ENCODE data around the gene KIF5A. TPM values are rescaled to one million over a fixed set of nuclear protein-coding genes. Genes with fewer than 3 reads are reported as not detected.
A peak's percentile ranks its signal among the peaks of the same experiment; 100 is the strongest.

The KIF5A gene
- total RNA-seq, 2 experiments from 2014 or later = 1.9 to 2.1 TPM

- Mint-ChIP-seq H3K27me3 (no peaks in the 10 kb centered on the region), H3K36me3 (peaks cover 28% of the 10 kb centered on the region), H3K9me3 (ENCODE audit: low read depth) (no peaks in the 10 kb centered on the region), H3K4me1 (peaks cover 46% of the 10 kb centered on the region), H3K4me3 (peak overlapping the region; percentile 92), H3K27ac (peak overlapping the region; percentile 91)
- DNase-seq (peak; percentile 68), ATAC-seq (no peak)
- CTCF ChIA-PET = interaction anchor here (1.2 to 2.4 kb wide), 6 partner anchors 24 to 96 kb away, joined by 3 to 13 read pairs (median 6); partner anchors contain the start of genes DCTN2 and GLI1
Observed at GRCh38 chr12:57522887-57523705, 26.7 kb upstream of the KIF5A start.

GRCh38 chr12:57523706-57524614 is 25.9 kb upstream of the KIF5A start:
- no peaks in the 10 kb centered on the region for H3K27me3 Mint-ChIP-seq
- CTCF ChIA-PET = interaction anchor here (0.9 to 2.4 kb wide), 10 partner anchors 20 to 97 kb away, joined by 3 to 13 read pairs (median 4); partner anchors contain the start of genes ARHGAP9, DCTN2 and GLI1
- H3K36me3 Mint-ChIP-seq = peaks cover 28% of the 10 kb centered on the region
- no peaks in the 10 kb centered on the region for H3K9me3 Mint-ChIP-seq (ENCODE audit: low read depth)
- H3K4me1 Mint-ChIP-seq = peaks cover 38% of the 10 kb centered on the region
- H3K27ac Mint-ChIP-seq = peak overlapping the region; percentile 91
- no peak for DNase-seq
- ATAC-seq = no peak
- H3K4me3 Mint-ChIP-seq = peak overlapping the region; percentile 92

- peak overlapping the region; percentile 32 for H3K27ac Mint-ChIP-seq
- no peaks in the 10 kb centered on the region for H3K27me3 Mint-ChIP-seq
- CTCF ChIA-PET = interaction anchor here (0.9 to 2.4 kb wide), 6 partner anchors 19 to 96 kb away, joined by 3 to 13 read pairs (median 6); partner anchors contain the start of genes ARHGAP9, DCTN2 and GLI1
- H3K4me3 Mint-ChIP-seq = no peak overlapping the region
- ATAC-seq (no peak), DNase-seq (no peak)
- H3K36me3 Mint-ChIP-seq = peaks cover 23% of the 10 kb centered on the region
- peaks cover 33% of the 10 kb centered on the region for H3K4me1 Mint-ChIP-seq
- H3K9me3 Mint-ChIP-seq (ENCODE audit: low read depth) = no peaks in the 10 kb centered on the region
Observed at GRCh38 chr12:57524814-57525614, 24.8 kb upstream of the KIF5A start.

- no peaks in the 10 kb centered on the region for H3K27me3 Mint-ChIP-seq
- ATAC-seq = no peak
- H3K4me1 Mint-ChIP-seq = peaks cover 32% of the 10 kb centered on the region
- no peak overlapping the region for H3K27ac Mint-ChIP-seq
- H3K4me3 Mint-ChIP-seq = no peak overlapping the region
- H3K36me3 Mint-ChIP-seq = peaks cover 24% of the 10 kb centered on the region
- no peaks in the 10 kb centered on the region for H3K9me3 Mint-ChIP-seq (ENCODE audit: low read depth)
- DNase-seq = no peak
- CTCF ChIA-PET = no interaction called here
Observed at GRCh38 chr12:57525615-57526383, 24.0 kb upstream of the KIF5A start.

GRCh38 chr12:57526477-57527126 is 23.2 kb upstream of the KIF5A start:
- H3K4me3 Mint-ChIP-seq = no peak overlapping the region
- ATAC-seq = no peak
- H3K4me1 Mint-ChIP-seq = peaks cover 24% of the 10 kb centered on the region
- H3K36me3 Mint-ChIP-seq = peaks cover 26% of the 10 kb centered on the region
- no peaks in the 10 kb centered on the region for H3K9me3 Mint-ChIP-seq (ENCODE audit: low read depth)
- H3K27me3 Mint-ChIP-seq = no peaks in the 10 kb centered on the region
- CTCF ChIA-PET = no interaction called here
- no peak for DNase-seq
- H3K27ac Mint-ChIP-seq = no peak overlapping the region

GRCh38 chr12:57527184-57527583 is 22.7 kb upstream of the KIF5A start:
- H3K4me1 Mint-ChIP-seq = peaks cover 18% of the 10 kb centered on the region
- DNase-seq (no peak), ATAC-seq (no peak)
- peaks cover 31% of the 10 kb centered on the region for H3K36me3 Mint-ChIP-seq
- CTCF ChIA-PET = no interaction called here
- H3K9me3 Mint-ChIP-seq (ENCODE audit: low read depth) = no peaks in the 10 kb centered on the region
- H3K27ac Mint-ChIP-seq = no peak overlapping the region
- no peak overlapping the region for H3K4me3 Mint-ChIP-seq
- no peaks in the 10 kb centered on the region for H3K27me3 Mint-ChIP-seq

- no peak for ATAC-seq
- H3K36me3 Mint-ChIP-seq = peaks cover 37% of the 10 kb centered on the region
- no peak overlapping the region for H3K27ac Mint-ChIP-seq
- peaks cover 17% of the 10 kb centered on the region for H3K4me1 Mint-ChIP-seq
- H3K4me3 Mint-ChIP-seq = no peak overlapping the region
- CTCF ChIA-PET = no interaction called here
- H3K9me3 Mint-ChIP-seq (ENCODE audit: low read depth) = no peaks in the 10 kb centered on the region
- no peak for DNase-seq
- no peaks in the 10 kb centered on the region for H3K27me3 Mint-ChIP-seq
Observed at GRCh38 chr12:57528176-57528575, 21.7 kb upstream of the KIF5A start.

- no peak overlapping the region for H3K27ac Mint-ChIP-seq
- CTCF ChIA-PET = no interaction called here
Observed at GRCh38 chr12:57528831-57529555, 20.9 kb upstream of the KIF5A start.

GRCh38 chr12:57529831-57530230 is 20.0 kb upstream of the KIF5A start:
- H3K36me3 Mint-ChIP-seq = peaks cover 39% of the 10 kb centered on the region
- ATAC-seq = no peak
- H3K4me1 Mint-ChIP-seq = peaks cover 3% of the 10 kb centered on the region
- no peaks in the 10 kb centered on the region for H3K9me3 Mint-ChIP-seq (ENCODE audit: low read depth)
- CTCF ChIA-PET = interaction anchor here (1.5 kb wide), 1 partner anchor 10 kb away, joined by 5 read pairs; no protein-coding TSS in a partner anchor
- no peaks in the 10 kb centered on the region for H3K27me3 Mint-ChIP-seq
- H3K27ac Mint-ChIP-seq = no peak overlapping the region
- no peak for DNase-seq
- no peak overlapping the region for H3K4me3 Mint-ChIP-seq

More at GRCh38 chr12:57528831-57529555, 20.9 kb upstream of the KIF5A start:
- ATAC-seq (no peak), DNase-seq (no peak)
- H3K4me1 Mint-ChIP-seq = peaks cover 9% of the 10 kb centered on the region
- H3K4me3 Mint-ChIP-seq = no peak overlapping the region
- H3K9me3 Mint-ChIP-seq (ENCODE audit: low read depth) = no peaks in the 10 kb centered on the region
- H3K36me3 Mint-ChIP-seq = peaks cover 40% of the 10 kb centered on the region
- H3K27me3 Mint-ChIP-seq = no peaks in the 10 kb centered on the region

- H3K27ac Mint-ChIP-seq = no peak overlapping the region
- no peaks in the 10 kb centered on the region for H3K9me3 Mint-ChIP-seq (ENCODE audit: low read depth)
- DNase-seq (no peak), ATAC-seq (no peak)
- H3K4me1 Mint-ChIP-seq = no peaks in the 10 kb centered on the region
- CTCF ChIA-PET = interaction anchor here (0.8 to 1.5 kb wide), 2 partner anchors 10 to 75 kb away, joined by 3 to 5 read pairs; no protein-coding TSS in a partner anchor
- peaks cover 42% of the 10 kb centered on the region for H3K36me3 Mint-ChIP-seq
- H3K27me3 Mint-ChIP-seq = no peaks in the 10 kb centered on the region
- no peak overlapping the region for H3K4me3 Mint-ChIP-seq
Observed at GRCh38 chr12:57530396-57531142, 19.3 kb upstream of the KIF5A start.

GRCh38 chr12:57531836-57532235 is 18.0 kb upstream of the KIF5A start:
- no peak for ATAC-seq
- no peak overlapping the region for H3K27ac Mint-ChIP-seq
- H3K4me3 Mint-ChIP-seq = no peak overlapping the region
- no peaks in the 10 kb centered on the region for H3K27me3 Mint-ChIP-seq
- no peak for DNase-seq
- CTCF ChIA-PET = no interaction called here
- no peaks in the 10 kb centered on the region for H3K9me3 Mint-ChIP-seq (ENCODE audit: low read depth)
- no peaks in the 10 kb centered on the region for H3K4me1 Mint-ChIP-seq
- peaks cover 44% of the 10 kb centered on the region for H3K36me3 Mint-ChIP-seq

All from activated CD8-positive, alpha-beta memory T cell treated with anti-CD3 and anti-CD28 coated beads, Interleukin-2, amount 10 ng/mL, durations not matched to agents 7 days and 5 days (primary cell).